Measurements from ENCODE around the gene ACSM5. TPM values are rescaled to one million over a fixed set of nuclear protein-coding genes. Genes with fewer than 3 reads are reported as not detected.

ACSM5 gene
- total and polyA plus RNA-seq, 10 donors = 1.00 to 8.8 (median 3.3) TPM

DNA sequence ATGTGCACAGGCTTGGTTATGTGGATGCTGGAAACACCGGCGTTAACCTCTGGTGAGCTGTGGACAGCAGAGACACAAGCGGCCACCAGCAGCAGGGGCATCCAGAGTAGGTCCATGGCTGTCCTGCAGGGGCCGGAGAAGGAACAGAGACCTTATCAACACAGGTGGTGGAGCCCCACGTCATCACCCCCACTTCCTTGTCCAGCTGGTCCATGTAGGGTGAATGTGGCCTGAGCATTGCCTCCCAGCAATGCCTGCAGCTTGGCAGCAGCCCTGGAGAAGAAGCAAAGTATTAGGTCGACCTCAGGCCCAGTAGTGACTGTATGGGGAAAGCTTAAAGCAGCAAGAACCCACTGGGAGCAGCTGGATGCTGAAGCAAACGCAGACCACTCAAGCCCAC is 10.1 kb upstream of the ACSM5 start:
- TF ChIP-seq, protein P1, sequence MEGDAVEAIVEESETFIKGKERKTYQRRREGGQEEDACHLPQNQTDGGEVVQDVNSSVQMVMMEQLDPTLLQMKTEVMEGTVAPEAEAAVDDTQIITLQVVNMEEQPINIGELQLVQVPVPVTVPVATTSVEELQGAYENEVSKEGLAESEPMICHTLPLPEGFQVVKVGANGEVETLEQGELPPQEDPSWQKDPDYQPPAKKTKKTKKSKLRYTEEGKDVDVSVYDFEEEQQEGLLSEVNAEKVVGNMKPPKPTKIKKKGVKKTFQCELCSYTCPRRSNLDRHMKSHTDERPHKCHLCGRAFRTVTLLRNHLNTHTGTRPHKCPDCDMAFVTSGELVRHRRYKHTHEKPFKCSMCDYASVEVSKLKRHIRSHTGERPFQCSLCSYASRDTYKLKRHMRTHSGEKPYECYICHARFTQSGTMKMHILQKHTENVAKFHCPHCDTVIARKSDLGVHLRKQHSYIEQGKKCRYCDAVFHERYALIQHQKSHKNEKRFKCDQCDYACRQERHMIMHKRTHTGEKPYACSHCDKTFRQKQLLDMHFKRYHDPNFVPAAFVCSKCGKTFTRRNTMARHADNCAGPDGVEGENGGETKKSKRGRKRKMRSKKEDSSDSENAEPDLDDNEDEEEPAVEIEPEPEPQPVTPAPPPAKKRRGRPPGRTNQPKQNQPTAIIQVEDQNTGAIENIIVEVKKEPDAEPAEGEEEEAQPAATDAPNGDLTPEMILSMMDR (IDR thresholded peaks at IDR 0.05 in 8 of 11, conservative IDR thresholded peaks at IDR 0.05 in 3 of 11) = no peak
- TF ChIP-seq POLR2A (IDR thresholded peaks at IDR 0.05) = no peak
- no peak for TF ChIP-seq POLR2AphosphoS5 (IDR thresholded peaks at IDR 0.05)
- Histone ChIP-seq H3K27ac (no peak overlapping the region), H3K27me3 (replicated peaks in 1 of 7) (no peaks in the 10 kb centered on the region), H3K4me3 (no peak overlapping the region), H3K4me1 (peaks cover 0 to 6% (median 0%) of the 10 kb centered on the region in 6 donors), H3K9me3 (no peaks in the 10 kb centered on the region), H3K36me3 (no peaks in the 10 kb centered on the region)
- no peak for DNase-seq
- 62 to 72% (median 71%) methylated on average over 6 to 7 of the region's 7 CpGs for WGBS, 5 donors
- intact Hi-C loops (cut with DNase I; ENCODE audit: low total_unique reads) = no loop called here

GRCh38 chr16:20401066-20401465 is 8.3 kb upstream of the ACSM5 start:
- Histone ChIP-seq H3K4me3 (no peak overlapping the region), H3K27ac (no peak overlapping the region), H3K4me1 (no peaks in the 10 kb centered on the region), H3K9me3 (no peaks in the 10 kb centered on the region), H3K36me3 (no peaks in the 10 kb centered on the region), H3K27me3 (replicated peaks in 1 of 7) (no peaks in the 10 kb centered on the region)
- TF ChIP-seq POLR2A (IDR thresholded peaks at IDR 0.05) (no peak), POLR2AphosphoS5 (IDR thresholded peaks at IDR 0.05) (no peak)
- TF ChIP-seq, protein P1 (IDR thresholded peaks at IDR 0.05 in 8 of 11, conservative IDR thresholded peaks at IDR 0.05 in 3 of 11) = no peak
- WGBS, 5 donors = 54 to 64% (median 58%) methylated on average over 2 of the region's 2 CpGs
- intact Hi-C loops (cut with DNase I; ENCODE audit: low total_unique reads) = no loop called here
- no peak for DNase-seq

DNA sequence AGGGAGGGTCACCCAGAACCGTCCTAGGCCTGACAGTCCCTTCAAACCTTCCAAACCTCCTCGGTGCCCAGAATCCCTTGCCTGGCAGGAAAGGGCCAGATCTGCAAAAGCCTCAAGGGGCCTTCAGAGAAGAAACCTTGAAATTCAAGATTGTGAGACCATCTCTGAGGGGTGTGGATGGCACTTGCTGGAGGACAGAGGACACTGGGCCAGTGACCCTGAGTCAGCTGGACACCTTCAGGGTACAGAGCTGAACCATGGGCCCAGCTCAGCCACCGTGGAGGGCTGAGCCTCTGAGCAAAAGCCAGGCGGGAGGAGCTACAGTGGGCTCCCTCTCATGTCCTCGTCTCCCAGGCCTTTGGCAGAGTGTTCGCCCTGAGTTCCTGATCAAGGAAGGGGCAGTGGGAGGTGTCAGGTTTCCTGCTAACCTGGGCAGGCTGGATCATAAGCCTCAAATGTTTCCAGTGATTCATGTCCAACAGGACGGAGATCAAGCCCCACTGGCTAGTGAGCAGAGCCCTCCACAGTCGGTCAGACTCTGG is 7.8 kb upstream of the ACSM5 start:
- H3K9me3 ChIP-seq = no peaks in the 10 kb centered on the region
- intact Hi-C loops (cut with DNase I; ENCODE audit: low total_unique reads) = no loop called here
- no peak overlapping the region for H3K27ac ChIP-seq
- DNase-seq = no peak
- TF ChIP-seq POLR2AphosphoS5 (IDR thresholded peaks at IDR 0.05) = no peak
- no peak for TF ChIP-seq POLR2A (IDR thresholded peaks at IDR 0.05)
- TF ChIP-seq, protein P1 (IDR thresholded peaks at IDR 0.05 in 8 of 11, conservative IDR thresholded peaks at IDR 0.05 in 3 of 11) = no peak
- no peaks in the 10 kb centered on the region for H3K36me3 ChIP-seq
- 72 to 86% (median 77%) methylated on average over 8 of the region's 8 CpGs for WGBS, 5 donors
- H3K4me3 ChIP-seq = no peak overlapping the region
- H3K27me3 ChIP-seq (replicated peaks in 1 of 7) = no peaks in the 10 kb centered on the region
- H3K4me1 ChIP-seq = no peaks in the 10 kb centered on the region

DNA sequence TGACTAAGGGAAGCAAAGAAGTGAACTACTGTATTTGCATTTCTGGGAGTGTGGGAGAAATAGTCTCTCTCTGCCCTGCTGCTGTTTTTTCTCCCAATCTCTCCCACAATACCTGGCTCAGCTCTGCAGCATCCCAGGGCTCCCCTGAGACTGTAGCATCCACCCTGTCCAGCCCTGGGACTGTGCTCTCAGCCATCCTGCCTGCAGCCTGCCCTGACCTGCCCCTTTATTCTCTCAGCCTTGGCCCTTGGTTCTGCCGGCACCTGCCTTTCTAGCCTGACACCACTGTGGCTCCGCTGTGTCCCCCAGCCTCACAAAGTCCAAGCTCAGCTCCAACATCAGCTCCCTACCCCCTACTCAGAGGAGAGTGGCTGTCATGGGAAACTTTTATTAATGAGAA is 6.7 kb upstream of the ACSM5 start:
- no peaks in the 10 kb centered on the region for H3K4me1 ChIP-seq
- no peaks in the 10 kb centered on the region for H3K36me3 ChIP-seq
- H3K27ac ChIP-seq = no peak overlapping the region
- 91 to 100% (median 98%) methylated on average over 2 of the region's 2 CpGs for WGBS, 5 donors
- intact Hi-C loops (cut with DNase I; ENCODE audit: low total_unique reads) = no loop called here
- TF ChIP-seq POLR2A (IDR thresholded peaks at IDR 0.05) = no peak
- no peak for TF ChIP-seq POLR2AphosphoS5 (IDR thresholded peaks at IDR 0.05)
- TF ChIP-seq, protein P1 (IDR thresholded peaks at IDR 0.05 in 8 of 11, conservative IDR thresholded peaks at IDR 0.05 in 3 of 11) = no peak
- DNase-seq = no peak
- H3K4me3 ChIP-seq = no peak overlapping the region
- no peaks in the 10 kb centered on the region for H3K27me3 ChIP-seq (replicated peaks in 1 of 7)
- no peaks in the 10 kb centered on the region for H3K9me3 ChIP-seq
